Testis (tissue), 2 donors: ENCODE measurements around the gene CFAP46.

Experiments used
- POLR2A ChIP-seq: fragments of 450-650 bp; IDR thresholded peaks from one replicate; pipeline ENCODE4 v1.6.1; 2017; ENCODE audit warnings: antibody characterized with exemption, mild to moderate bottlenecking, moderate library complexity
- TF ChIP-seq, protein P1 (sequence below), 3 experiments: fragments of 450-650 bp in 2 of 3; fragments of 200-600 bp in 1 of 3; sonication (generic) in 1 of 3; IDR thresholded peaks; one replicate each; pipeline ENCODE4 v1.5.1; 2016 to 2019; ENCODE audit warnings: antibody characterized with exemption in 3 of 3, mild to moderate bottlenecking in 2 of 3, moderate library complexity in 1 of 3

- TF ChIP-seq, protein P1, sequence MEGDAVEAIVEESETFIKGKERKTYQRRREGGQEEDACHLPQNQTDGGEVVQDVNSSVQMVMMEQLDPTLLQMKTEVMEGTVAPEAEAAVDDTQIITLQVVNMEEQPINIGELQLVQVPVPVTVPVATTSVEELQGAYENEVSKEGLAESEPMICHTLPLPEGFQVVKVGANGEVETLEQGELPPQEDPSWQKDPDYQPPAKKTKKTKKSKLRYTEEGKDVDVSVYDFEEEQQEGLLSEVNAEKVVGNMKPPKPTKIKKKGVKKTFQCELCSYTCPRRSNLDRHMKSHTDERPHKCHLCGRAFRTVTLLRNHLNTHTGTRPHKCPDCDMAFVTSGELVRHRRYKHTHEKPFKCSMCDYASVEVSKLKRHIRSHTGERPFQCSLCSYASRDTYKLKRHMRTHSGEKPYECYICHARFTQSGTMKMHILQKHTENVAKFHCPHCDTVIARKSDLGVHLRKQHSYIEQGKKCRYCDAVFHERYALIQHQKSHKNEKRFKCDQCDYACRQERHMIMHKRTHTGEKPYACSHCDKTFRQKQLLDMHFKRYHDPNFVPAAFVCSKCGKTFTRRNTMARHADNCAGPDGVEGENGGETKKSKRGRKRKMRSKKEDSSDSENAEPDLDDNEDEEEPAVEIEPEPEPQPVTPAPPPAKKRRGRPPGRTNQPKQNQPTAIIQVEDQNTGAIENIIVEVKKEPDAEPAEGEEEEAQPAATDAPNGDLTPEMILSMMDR (IDR thresholded peaks at IDR 0.05) = no peak
- no peak for TF ChIP-seq POLR2A
Measured at GRCh38 chr10:132922872-132923271, 19.5 kb downstream of the CFAP46 start.
